HL-60 (cell line): ENCODE results near the gene KCNMA1.

ENCODE experiments used
- DNase-seq, 2 experiments: peaks; one replicate each; pipeline ENCODE4 v3.0.0-alpha.2; 2010 to 2020; ENCODE audit warnings: low read depth in 1 of 2, low spot score in 1 of 2
- H3K27ac ChIP-seq: fragments of 250-450 bp; sonication (Bioruptor Pico); replicated peaks from 2 replicates; pipeline ENCODE4 v1.5.1; 2020; ENCODE audit warnings: mild to moderate bottlenecking, moderate library complexity
- H3K27me3 ChIP-seq: fragments of 250-450 bp; sonication (Bioruptor Pico); 2 replicates; pipeline ENCODE4 v1.5.1; 2021; ENCODE audit warnings: mild to moderate bottlenecking, moderate library complexity; ENCODE audit not compliant: insufficient read depth, poor library complexity, severe bottlenecking
- H3K4me3 ChIP-seq: replicated peaks from 2 replicates; pipeline ENCODE4 v1.5.1; 2011; ENCODE audit warnings: mild to moderate bottlenecking, control low read depth, low read length; ENCODE audit not compliant: insufficient read depth
- GABPA ChIP-seq: IDR thresholded peaks from 2 replicates; pipeline ENCODE4 v1.6.1; 2012; ENCODE audit warnings: low read depth
- POLR2AphosphoS5 ChIP-seq: IDR thresholded peaks from 2 replicates; pipeline ENCODE4 v1.6.1; 2012; ENCODE audit warnings: low read depth
- SPI1 ChIP-seq: IDR thresholded peaks from 2 replicates; pipeline ENCODE4 v1.6.1; 2012; ENCODE audit warnings: low read depth, mild to moderate bottlenecking, borderline replicate concordance
- TF ChIP-seq, protein P1 (sequence below): IDR thresholded peaks from 2 replicates; pipeline ENCODE4 v1.6.1; 2012; ENCODE audit warnings: low read depth; ENCODE audit not compliant: insufficient replicate concordance
- TF ChIP-seq, protein P2 (sequence below): IDR thresholded peaks from one replicate; pipeline ENCODE4 v1.5.1; 2011; ENCODE audit warnings: low read length, control low read depth, inconsistent platforms; ENCODE audit not compliant: insufficient read depth

KCNMA1 gene

DNA sequence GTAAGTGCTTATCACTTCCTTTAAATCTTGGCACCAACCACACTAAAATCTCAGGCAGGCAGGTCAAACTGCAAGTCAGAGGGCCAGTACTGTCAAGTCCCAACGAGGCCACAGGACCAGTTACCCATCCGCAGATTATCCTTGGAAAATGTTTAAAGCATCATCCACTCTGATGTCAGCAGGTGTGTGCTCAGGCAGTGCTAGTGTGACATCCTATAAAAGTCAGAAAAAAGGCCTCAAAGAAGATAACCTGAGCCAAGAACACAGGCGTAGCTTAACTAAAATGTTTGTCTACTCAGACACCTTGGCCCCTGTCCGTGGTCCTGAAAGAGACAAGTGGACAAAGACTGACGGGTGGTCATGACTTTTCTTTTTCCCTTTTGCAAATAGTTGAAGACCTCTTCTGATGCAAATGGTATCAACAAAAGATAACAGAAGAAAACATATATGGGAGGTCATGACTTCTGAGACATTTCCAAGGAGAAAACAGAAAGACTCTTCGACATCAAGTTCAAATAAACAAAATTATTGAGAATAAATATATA lies 309.3 kb downstream of the KCNMA1 start:
- H3K27ac ChIP-seq, result no peak overlapping the region
- no peaks in the 10 kb centered on the region for H3K27me3 ChIP-seq
- TF ChIP-seq, protein P1, sequence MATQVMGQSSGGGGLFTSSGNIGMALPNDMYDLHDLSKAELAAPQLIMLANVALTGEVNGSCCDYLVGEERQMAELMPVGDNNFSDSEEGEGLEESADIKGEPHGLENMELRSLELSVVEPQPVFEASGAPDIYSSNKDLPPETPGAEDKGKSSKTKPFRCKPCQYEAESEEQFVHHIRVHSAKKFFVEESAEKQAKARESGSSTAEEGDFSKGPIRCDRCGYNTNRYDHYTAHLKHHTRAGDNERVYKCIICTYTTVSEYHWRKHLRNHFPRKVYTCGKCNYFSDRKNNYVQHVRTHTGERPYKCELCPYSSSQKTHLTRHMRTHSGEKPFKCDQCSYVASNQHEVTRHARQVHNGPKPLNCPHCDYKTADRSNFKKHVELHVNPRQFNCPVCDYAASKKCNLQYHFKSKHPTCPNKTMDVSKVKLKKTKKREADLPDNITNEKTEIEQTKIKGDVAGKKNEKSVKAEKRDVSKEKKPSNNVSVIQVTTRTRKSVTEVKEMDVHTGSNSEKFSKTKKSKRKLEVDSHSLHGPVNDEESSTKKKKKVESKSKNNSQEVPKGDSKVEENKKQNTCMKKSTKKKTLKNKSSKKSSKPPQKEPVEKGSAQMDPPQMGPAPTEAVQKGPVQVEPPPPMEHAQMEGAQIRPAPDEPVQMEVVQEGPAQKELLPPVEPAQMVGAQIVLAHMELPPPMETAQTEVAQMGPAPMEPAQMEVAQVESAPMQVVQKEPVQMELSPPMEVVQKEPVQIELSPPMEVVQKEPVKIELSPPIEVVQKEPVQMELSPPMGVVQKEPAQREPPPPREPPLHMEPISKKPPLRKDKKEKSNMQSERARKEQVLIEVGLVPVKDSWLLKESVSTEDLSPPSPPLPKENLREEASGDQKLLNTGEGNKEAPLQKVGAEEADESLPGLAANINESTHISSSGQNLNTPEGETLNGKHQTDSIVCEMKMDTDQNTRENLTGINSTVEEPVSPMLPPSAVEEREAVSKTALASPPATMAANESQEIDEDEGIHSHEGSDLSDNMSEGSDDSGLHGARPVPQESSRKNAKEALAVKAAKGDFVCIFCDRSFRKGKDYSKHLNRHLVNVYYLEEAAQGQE, result peak; percentile 95
- no peak for TF ChIP-seq SPI1
- DNase-seq, result no peak
- H3K4me3 ChIP-seq, result no peak overlapping the region

DNA sequence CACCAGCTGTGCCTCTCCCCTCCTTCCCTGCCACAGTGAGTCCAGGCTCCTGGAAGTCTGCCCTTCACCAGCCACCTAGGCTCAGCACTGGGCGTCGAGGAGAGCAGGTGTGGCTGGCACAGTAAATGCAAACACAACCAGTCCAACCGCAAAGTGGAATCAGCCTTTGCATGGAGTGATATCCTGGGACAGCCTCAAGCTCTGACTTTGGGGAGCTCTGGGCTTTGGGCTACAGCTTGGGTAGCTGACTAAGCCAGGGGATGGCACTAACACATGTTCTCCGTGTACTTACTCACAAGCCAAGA lies 312.4 kb downstream of the KCNMA1 start:
- TF ChIP-seq POLR2AphosphoS5 (no peak), SPI1 (no peak), GABPA (no peak)
- TF ChIP-seq, protein P2, sequence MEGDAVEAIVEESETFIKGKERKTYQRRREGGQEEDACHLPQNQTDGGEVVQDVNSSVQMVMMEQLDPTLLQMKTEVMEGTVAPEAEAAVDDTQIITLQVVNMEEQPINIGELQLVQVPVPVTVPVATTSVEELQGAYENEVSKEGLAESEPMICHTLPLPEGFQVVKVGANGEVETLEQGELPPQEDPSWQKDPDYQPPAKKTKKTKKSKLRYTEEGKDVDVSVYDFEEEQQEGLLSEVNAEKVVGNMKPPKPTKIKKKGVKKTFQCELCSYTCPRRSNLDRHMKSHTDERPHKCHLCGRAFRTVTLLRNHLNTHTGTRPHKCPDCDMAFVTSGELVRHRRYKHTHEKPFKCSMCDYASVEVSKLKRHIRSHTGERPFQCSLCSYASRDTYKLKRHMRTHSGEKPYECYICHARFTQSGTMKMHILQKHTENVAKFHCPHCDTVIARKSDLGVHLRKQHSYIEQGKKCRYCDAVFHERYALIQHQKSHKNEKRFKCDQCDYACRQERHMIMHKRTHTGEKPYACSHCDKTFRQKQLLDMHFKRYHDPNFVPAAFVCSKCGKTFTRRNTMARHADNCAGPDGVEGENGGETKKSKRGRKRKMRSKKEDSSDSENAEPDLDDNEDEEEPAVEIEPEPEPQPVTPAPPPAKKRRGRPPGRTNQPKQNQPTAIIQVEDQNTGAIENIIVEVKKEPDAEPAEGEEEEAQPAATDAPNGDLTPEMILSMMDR, result no peak
- TF ChIP-seq, protein P1, result no peak
- Histone ChIP-seq H3K27ac (no peak overlapping the region), H3K27me3 (no peaks in the 10 kb centered on the region), H3K4me3 (no peak overlapping the region)
- DNase-seq, result no peak

DNA sequence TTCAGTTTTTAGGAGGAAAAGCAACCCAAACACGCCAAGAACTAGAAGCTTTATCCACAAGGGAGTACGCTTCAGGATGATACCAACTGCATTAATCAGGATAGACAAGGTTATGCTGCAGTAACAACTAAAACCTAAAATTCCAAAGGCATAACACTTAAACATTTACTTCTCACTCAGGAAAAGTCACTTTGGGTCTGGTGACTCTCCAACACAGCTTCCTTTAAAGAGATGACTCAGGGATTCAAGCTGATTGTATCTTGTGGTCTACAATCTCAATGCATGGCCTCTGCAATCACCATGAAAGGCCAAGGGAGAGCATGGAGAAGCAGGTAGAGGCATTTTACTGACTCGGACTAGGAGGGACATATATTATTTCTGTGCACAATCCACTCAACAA lies 315.8 kb downstream of the KCNMA1 start:
- TF ChIP-seq, protein P2, result no peak
- no peak for DNase-seq
- Histone ChIP-seq H3K4me3 (no peak overlapping the region), H3K27me3 (no peaks in the 10 kb centered on the region), H3K27ac (no peak overlapping the region)

DNA sequence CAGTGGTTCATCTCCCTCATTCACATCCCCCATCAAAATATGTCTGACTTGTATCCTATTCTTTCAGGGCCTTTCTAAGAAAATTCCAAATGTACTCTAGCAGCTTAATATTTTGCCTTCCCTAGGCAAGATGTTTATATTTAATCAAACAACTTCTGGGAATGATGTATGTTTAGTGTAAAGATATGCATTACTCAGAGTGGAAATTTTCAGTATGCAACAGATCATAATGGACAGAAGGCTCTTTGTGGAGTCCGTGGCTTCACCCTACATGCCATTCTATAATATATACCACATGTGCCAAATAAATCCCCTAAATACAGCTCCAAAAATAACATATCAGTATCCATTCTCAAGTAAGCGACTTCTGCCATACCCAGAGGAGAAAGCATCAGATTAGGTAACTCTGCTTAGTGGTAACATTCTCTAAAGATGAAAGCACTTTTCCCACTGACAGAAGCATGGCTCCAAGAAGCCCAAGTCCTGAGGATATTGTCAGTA lies 316.6 kb downstream of the KCNMA1 start:
- DNase-seq, result no peak
- Histone ChIP-seq H3K4me3 (no peak overlapping the region), H3K27ac (no peak overlapping the region), H3K27me3 (no peaks in the 10 kb centered on the region)
- no peak for TF ChIP-seq SPI1
- no peak for TF ChIP-seq POLR2AphosphoS5
- TF ChIP-seq, protein P2, result no peak
